Esophagus muscularis mucosa (tissue), 4 donors: Measurements from ENCODE around the gene TMEM229B.

ENCODE experiments used
- CTCF ChIP-seq, 3 experiments: fragments of 200-600 bp in 2 of 3; fragments of 450-650 bp in 1 of 3; sonication (generic) in 2 of 3; IDR thresholded peaks; one replicate each; pipeline ENCODE4 v1.5.1; 2017 to 2019; ENCODE audit warnings: antibody characterized with exemption in 3 of 3, mild to moderate bottlenecking in 2 of 3, moderate library complexity in 1 of 3
- EP300 ChIP-seq: sonication (generic); formaldehyde crosslinking; IDR thresholded peaks from one replicate; pipeline ENCODE4 v1.6.1; 2017; ENCODE audit warnings: antibody characterized with exemption
- POLR2A ChIP-seq: fragments of 450-650 bp; IDR thresholded peaks from one replicate; pipeline ENCODE4 v1.6.1; 2017; ENCODE audit warnings: antibody characterized with exemption, moderate library complexity, mild to moderate bottlenecking, low read depth
- POLR2AphosphoS5 ChIP-seq, 2 donors: sonication (generic); formaldehyde crosslinking; IDR thresholded peaks; one replicate each; pipeline ENCODE4 v1.6.1; 2017; ENCODE audit warnings: antibody characterized with exemption in 2 of 2

- no peak for TF ChIP-seq CTCF (IDR thresholded peaks at IDR 0.05)
- no peak for TF ChIP-seq EP300
- TF ChIP-seq POLR2A: no peak
- TF ChIP-seq POLR2AphosphoS5 (IDR thresholded peaks at IDR 0.05): no peak
Measured at GRCh38 chr14:67436006-67436866, 52.3 kb downstream of the TMEM229B start.
